Hematopoietic multipotent progenitor cell treated with erythropoietin and hydrocortisone succinate and interleukin-3 and kit ligand, for 4 days (in vitro differentiated cells): Measurements from ENCODE around the gene P4HB.

Experiments used
- DNase-seq: peaks from one replicate; pipeline ENCODE4 v3.0.0-alpha.2; 2015

The P4HB gene

GRCh38 chr17:81808778-81809555 is 51.4 kb downstream of the P4HB start:
- no peak for DNase-seq

GRCh38 chr17:81807839-81808238 is 52.5 kb downstream of the P4HB start:
- peak; percentile 41 for DNase-seq

- DNase-seq, result no peak
These were observed 53.1 kb downstream of the P4HB start for GRCh38 chr17:81807210-81807719.

GRCh38 chr17:81806461-81807209 is 53.7 kb downstream of the P4HB start:
- no peak for DNase-seq

GRCh38 chr17:81805707-81806460 is 54.5 kb downstream of the P4HB start:
- no peak for DNase-seq

- DNase-seq, result no peak
These were observed 55.6 kb downstream of the P4HB start for GRCh38 chr17:81804559-81805399.

GRCh38 chr17:81803728-81804558 is 56.4 kb downstream of the P4HB start, which contains the start of gene GCGR:
GCGR (plus strand) TSS chr17:81804150; CDS start chr17:81809019, 4,869 bp downstream.
- DNase-seq, result no peak

GRCh38 chr17:81802856-81803643 is 57.3 kb downstream of the P4HB start:
- no peak for DNase-seq

- no peak for DNase-seq
These were observed 58.1 kb downstream of the P4HB start for GRCh38 chr17:81802048-81802758.

GRCh38 chr17:81801327-81801726 is 59.0 kb downstream of the P4HB start:
- DNase-seq, result no peak

GRCh38 chr17:81794509-81794908 is 65.8 kb downstream of the P4HB start:
- peak; percentile 43 for DNase-seq

- DNase-seq, result no peak
These were observed 66.3 kb downstream of the P4HB start for GRCh38 chr17:81794074-81794476.
